ENCODE data around the gene XCR1.
"Not testable (repeated sequence)": the region's sequence is repeated elsewhere in the genome, so short reads cannot be mapped to it uniquely, and the experiment has no call there.

Gene XCR1

GRCh38 chr3:46038071-46038470 is 10.8 kb upstream of the XCR1 start:
- not testable (repeated sequence) for DNase-seq

GRCh38 chr3:46036191-46036590 is 8.9 kb upstream of the XCR1 start:
- no peak for DNase-seq

DNA sequence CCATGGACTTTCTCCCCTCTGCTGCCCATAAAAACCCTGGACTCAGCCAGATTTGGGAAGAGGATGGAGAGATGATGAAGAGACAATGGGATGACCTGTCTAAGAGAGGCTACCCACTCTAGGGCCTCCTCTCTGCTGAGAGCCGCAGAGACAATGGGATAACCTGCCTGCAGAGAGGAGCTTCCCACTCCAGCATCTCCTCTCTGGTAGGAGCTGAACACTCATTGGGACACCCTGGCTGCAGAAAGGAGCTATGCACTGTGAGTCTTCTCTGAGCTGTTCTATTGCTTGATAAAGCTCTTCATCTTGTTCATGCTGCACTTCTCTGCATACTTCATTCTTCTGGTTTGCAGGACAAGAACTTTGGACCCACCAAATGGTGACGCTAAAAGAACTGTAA is 4.5 kb upstream of the XCR1 start:
- DNase-seq, result no peak

- no peak for DNase-seq
These were observed 4.0 kb upstream of the XCR1 start for GRCh38 chr3:46031269-46031668.

GRCh38 chr3:46030626-46031025 is 3.3 kb upstream of the XCR1 start:
- no peak for DNase-seq

DNA sequence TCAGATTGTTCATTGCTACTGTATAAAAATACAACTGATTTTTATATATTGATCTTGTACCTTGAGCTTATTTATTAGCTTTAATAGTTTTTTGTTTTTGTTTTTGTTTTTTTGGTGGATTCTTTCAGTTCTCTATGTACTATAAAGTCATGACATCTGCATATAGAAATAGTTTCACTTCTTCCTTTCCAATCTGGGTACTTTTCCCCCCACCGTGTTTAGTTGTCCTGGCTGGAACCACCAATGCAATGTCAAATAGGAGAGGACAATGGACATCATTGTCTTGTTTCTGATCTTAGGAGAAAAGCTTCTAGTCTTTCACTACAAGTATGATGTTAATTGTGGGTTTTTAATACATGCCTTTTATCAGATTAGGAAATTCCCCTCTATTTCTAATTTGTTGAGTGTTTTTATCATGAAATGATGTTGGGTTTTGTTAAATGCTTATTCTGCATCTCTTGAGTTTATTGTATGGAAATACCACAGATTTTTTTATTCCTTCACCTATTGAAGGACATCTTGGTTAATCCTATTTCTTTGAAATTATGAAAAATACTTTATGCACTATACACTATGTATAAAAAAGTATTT is 2.8 kb upstream of the XCR1 start:
- no peak for DNase-seq

- DNase-seq, result no peak
These were observed 584 bp upstream of the XCR1 start for GRCh38 chr3:46027736-46028397.

DNA sequence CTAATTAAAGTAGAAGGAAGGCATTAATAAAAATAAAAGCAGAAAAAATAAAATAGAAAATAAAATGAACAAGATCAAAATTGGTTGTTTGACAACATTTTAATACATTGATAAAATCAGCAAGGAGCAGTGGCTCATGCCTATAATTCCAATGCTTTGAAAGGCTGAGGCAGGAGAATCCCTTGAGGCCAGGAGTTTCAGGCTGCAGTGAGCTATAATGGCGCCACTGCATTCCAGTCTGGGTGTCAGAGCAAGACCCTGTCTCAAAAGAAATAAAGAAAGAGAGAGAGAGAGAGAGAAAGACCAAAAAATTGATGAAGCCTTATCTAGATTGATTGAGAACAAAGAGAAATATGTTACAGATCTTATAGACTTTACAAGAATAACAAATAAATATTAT is 2.1 kb downstream of the XCR1 start:
- no peak for DNase-seq

DNA sequence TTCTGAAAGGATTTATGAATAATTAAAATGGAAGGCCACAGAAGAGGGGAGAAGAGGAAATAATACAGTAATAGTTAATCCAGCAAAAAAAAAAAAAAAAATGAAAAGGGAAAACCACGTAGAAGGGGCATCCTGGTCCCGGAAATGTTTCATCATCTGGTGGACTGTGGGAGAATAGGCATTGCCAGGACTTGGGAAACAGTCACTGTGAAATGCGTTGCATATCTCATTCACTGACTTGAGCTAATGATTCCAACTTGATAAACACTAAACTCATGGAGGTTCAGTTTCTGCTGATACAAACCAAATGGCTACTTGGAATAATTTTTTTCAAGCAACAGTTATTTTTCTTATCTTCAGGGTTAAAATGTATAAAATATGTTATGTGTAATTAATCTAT is 3.2 kb downstream of the XCR1 start:
- no peak for DNase-seq

- DNase-seq, result no peak
These were observed 4.1 kb downstream of the XCR1 start for GRCh38 chr3:46022909-46023785.

GRCh38 chr3:46021516-46021915 is 5.8 kb downstream of the XCR1 start:
- DNase-seq, result no peak

GRCh38 chr3:46020766-46021510 is 6.3 kb downstream of the XCR1 start:
- no peak for DNase-seq

- peak; percentile 65 for DNase-seq
These were observed 7.6 kb downstream of the XCR1 start for GRCh38 chr3:46019707-46020106.

- no peak for DNase-seq
These were observed 9.6 kb downstream of the XCR1 start for GRCh38 chr3:46017720-46018119.

GRCh38 chr3:46013316-46014094 is 13.8 kb downstream of the XCR1 start:
- no peak for DNase-seq

GRCh38 chr3:46012246-46012645 is 15.0 kb downstream of the XCR1 start:
- DNase-seq, result no peak

- no peak for DNase-seq
These were observed 16.7 kb downstream of the XCR1 start for GRCh38 chr3:46010519-46011113.

DNA sequence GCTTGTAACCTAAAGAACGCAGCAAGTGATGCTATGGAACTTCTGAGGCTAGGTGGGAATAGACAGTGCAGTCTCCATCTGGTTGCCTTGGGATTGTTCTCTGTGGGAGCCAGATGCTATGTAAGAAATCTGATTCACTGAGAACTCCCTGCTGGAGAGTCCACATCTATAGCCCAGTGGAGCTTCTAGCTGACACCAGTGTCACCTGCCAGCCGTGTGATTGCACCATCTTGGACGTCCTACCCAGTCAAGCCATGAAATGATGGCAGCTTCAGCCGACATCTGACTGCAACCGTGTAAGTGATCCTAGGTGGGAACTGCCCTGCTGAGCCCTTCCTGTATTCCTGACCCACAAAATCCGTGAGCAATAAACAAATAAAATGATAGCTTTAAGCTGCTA is 19.2 kb downstream of the XCR1 start:
- DNase-seq, result no peak

DNA sequence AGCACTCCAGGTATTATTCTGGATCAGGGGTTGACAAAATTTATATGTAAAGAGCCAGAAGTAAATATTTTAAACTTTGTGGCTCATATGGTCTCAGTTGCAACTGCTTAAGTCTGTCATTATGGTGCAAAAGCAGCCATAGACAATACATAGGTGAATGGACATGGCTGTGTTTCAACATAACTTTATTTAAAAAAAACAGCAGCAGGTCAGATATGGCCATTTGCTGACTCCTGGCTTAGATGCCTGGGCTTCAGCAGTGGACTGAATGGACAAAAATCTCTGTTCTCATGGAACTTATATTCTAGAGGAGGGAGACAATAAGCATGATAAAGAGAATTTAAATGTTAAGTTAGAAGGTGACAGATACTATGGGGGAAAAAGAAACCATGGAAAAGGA is 20.0 kb downstream of the XCR1 start:
- no peak for DNase-seq

- DNase-seq, result no peak
These were observed 20.8 kb downstream of the XCR1 start for GRCh38 chr3:46006238-46007032.

DNA sequence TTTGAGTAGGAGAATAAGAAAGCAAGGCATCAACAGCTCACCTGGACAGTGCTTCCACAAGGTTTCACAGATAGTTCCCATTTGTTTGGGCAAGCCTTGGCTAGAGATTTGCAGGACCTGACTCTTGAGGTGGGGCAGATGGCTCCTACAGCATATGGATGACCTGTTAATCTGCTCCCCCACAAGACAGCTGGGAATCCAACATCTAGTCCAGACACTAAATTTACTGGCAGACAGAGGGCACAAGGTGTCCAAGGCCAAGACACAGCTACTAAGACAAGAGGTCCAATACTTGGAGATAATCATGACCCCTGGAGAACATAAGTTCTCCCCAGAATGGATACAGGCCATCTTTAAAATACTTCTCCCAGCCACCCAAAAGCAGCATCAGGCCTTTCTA is 23.6 kb downstream of the XCR1 start:
- not testable (repeated sequence) for DNase-seq
